ENCODE measurements around the gene TTC8. TPM values are rescaled to one million over a fixed set of nuclear protein-coding genes. Genes with fewer than 3 reads are reported as not detected.
A peak's percentile ranks its signal among the peaks of the same experiment; 100 is the strongest.

Gene TTC8
- total and polyA plus RNA-seq, 4 donors, result 27.2 to 42.4 (median 32.7) TPM

DNA sequence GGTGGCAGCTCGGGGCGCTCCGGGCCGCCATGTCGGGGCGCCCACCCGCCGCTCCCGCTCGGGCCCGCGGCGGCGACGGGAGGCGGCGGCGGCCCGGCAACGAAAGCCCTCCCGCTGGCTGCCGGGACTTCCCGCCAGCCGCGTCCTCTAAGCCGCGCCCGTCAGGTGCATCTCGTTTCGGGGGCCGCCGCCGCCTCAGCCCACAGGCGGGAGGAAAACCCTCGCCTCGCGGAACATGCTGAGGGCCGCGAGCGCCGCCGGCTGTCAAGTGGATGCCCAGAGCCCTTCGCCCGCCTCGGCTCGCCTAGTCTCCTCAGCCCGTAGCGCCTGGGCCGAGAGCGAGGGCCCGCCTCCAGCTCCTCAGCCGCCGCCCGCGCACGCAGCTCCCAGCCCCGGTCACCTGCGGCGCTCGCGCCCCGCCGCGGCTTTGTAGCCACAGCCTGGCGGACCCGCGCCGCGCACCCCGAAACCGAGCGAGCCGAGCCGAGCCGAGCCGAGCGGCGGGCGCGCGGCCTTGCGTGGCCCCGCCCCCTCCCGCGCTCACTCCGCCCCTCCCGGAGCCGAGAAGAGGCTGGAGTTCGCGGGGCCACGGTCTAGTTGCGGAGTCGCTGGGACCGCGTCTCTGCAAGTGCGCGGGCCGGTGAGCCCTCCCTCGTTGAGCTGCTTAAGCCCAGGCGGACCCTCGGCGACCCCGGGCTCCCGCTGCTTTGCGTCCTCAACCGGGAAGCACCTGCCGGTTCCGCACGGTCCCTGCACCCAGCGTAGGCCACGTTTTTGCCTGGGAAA, 31.8 kb upstream of the TTC8 start, which contains the start of gene EML5:
EML5 (minus strand) TSS at position 481 of the 786 bp plus-strand sequence; CDS start at position 31, 450 bp downstream.
- H3K4me1 ChIP-seq (ENCODE audit: control insufficient read depth, insufficient read depth, low read length), result peaks cover 13% of the 10 kb centered on the region
- no peaks in the 10 kb centered on the region for H3K36me3 ChIP-seq (ENCODE audit: control insufficient read depth, insufficient read depth, low read length)
- WGBS (ENCODE audit: insufficient coverage), result under 1% methylated on average over 111 of the region's 111 CpGs
- peaks cover 8% of the 10 kb centered on the region for H3K27me3 ChIP-seq (ENCODE audit: control insufficient read depth, insufficient read depth, low read length)
- H3K9me3 ChIP-seq (ENCODE audit: control insufficient read depth, insufficient read depth, low read length), result no peaks in the 10 kb centered on the region
- DNase-seq (ENCODE audit: low read depth in 4 of 6, low spot score in 6 of 6), result peak; percentile 58 to 95 (median 80)
- H3K27ac ChIP-seq (ENCODE audit: low read depth, low read length), result no peak within 1 kb of the TSS
- H3K4me3 ChIP-seq (ENCODE audit: low read depth, low read length), result peak within 1 kb of the TSS; percentile 62

DNA sequence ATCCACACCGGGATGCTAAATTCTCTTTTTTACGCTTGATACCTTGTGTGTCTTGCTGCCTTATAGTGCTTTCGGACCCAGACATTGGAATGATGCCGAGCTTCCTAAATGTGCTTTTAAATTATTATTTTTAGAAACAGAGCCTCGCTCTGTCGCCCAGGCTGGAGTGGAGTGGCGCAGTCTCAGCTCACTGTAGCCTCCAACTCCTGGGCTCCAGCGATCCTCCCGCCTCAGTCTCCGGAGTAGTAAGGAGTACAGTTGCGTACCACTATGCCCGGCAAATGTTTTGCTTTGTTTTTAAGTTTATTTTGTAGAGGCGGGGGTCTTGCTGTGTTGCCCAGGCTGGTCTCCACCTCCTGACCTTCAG, 31.2 kb upstream of the TTC8 start:
- no peaks in the 10 kb centered on the region for H3K9me3 ChIP-seq (ENCODE audit: control insufficient read depth, insufficient read depth, low read length)
- H3K4me1 ChIP-seq (ENCODE audit: control insufficient read depth, insufficient read depth, low read length), result peaks cover 13% of the 10 kb centered on the region
- no peak for DNase-seq (ENCODE audit: low read depth in 4 of 6, low spot score in 6 of 6)
- H3K27me3 ChIP-seq (ENCODE audit: control insufficient read depth, insufficient read depth, low read length), result peaks cover 8% of the 10 kb centered on the region
- 47% methylated on average over 10 of the region's 13 CpGs for WGBS (ENCODE audit: insufficient coverage)
- H3K4me3 ChIP-seq (ENCODE audit: low read depth, low read length), result peak overlapping the region; percentile 62
- no peaks in the 10 kb centered on the region for H3K36me3 ChIP-seq (ENCODE audit: control insufficient read depth, insufficient read depth, low read length)
- no peak overlapping the region for H3K27ac ChIP-seq (ENCODE audit: low read depth, low read length)

DNA sequence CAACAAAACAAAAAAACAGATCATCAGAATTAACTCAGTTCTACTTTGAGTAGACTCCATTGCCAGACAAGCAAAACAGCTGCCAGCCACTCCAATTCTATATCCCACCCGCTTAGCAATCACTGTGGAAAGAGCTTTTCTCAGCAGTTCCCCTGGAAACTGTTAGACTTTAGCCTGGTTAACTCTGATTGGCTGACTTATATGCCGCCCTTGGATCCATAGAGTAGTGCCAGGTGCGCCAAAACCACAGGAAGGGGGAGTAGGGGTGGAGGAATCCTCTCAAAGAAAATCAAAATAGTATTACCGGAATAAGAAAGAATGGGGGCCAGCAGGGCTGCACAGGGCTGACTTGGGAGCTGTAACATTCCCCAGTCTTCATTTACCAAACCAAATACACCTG, 26.3 kb upstream of the TTC8 start:
- Histone ChIP-seq H3K27me3 (ENCODE audit: control insufficient read depth, insufficient read depth, low read length) (no peaks in the 10 kb centered on the region), H3K27ac (ENCODE audit: low read depth, low read length) (no peak overlapping the region), H3K36me3 (ENCODE audit: control insufficient read depth, insufficient read depth, low read length) (no peaks in the 10 kb centered on the region), H3K9me3 (ENCODE audit: control insufficient read depth, insufficient read depth, low read length) (no peaks in the 10 kb centered on the region), H3K4me1 (ENCODE audit: control insufficient read depth, insufficient read depth, low read length) (peaks cover 4% of the 10 kb centered on the region), H3K4me3 (ENCODE audit: low read depth, low read length) (no peak overlapping the region)
- 6% methylated on average over 2 of the region's 4 CpGs for WGBS (ENCODE audit: insufficient coverage)
- peak in 2 of 6 donors; percentile 3 to 66 for DNase-seq (ENCODE audit: low read depth in 4 of 6, low spot score in 6 of 6)

DNA sequence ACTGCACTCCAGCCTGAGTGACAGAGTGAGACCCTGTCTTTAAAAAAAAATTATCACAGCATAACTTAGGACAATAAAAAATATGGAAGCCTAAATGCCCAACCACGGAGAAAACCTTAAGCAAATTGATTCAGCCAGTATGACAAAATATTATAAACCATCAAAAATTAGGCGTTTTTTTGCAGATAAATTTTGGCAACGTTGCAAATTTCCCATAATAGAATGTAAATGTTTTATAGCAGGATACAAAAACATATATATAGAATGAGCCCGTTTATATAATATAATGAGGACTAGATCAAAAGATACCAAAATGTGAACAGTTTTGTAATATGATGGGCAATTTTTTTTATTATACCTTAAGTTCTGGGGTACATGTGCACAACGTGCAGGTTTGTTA, 24.9 kb upstream of the TTC8 start:
- no peaks in the 10 kb centered on the region for H3K4me1 ChIP-seq (ENCODE audit: control insufficient read depth, insufficient read depth, low read length)
- no CpG with 5 or more reads among the region's 5 CpGs for WGBS (ENCODE audit: insufficient coverage)
- H3K4me3 ChIP-seq (ENCODE audit: low read depth, low read length), result no peak overlapping the region
- no peak for DNase-seq (ENCODE audit: low read depth in 4 of 6, low spot score in 6 of 6)
- no peaks in the 10 kb centered on the region for H3K9me3 ChIP-seq (ENCODE audit: control insufficient read depth, insufficient read depth, low read length)
- no peaks in the 10 kb centered on the region for H3K36me3 ChIP-seq (ENCODE audit: control insufficient read depth, insufficient read depth, low read length)
- no peaks in the 10 kb centered on the region for H3K27me3 ChIP-seq (ENCODE audit: control insufficient read depth, insufficient read depth, low read length)
- H3K27ac ChIP-seq (ENCODE audit: low read depth, low read length), result no peak overlapping the region

DNA sequence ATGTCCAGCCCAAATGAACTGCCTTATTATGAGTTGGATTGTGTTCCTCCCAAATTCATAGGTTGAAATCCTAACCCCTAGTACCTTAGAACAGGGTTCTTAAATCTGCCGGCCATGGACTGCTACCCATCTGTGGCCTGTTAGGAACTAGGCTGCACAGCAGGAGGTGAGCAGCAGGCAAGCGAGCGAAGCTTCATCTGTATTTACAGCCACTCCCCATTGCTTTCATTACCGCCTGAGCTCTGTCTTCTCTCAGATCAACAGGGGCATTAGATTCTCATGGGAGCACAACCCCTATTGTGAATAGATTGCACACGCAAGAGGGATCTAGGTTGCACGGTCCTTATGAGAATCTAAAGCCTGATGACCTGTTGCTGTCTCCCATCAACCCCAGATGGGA, 21.9 kb upstream of the TTC8 start:
- Histone ChIP-seq H3K27me3 (ENCODE audit: control insufficient read depth, insufficient read depth, low read length) (no peaks in the 10 kb centered on the region), H3K4me3 (ENCODE audit: low read depth, low read length) (no peak overlapping the region), H3K27ac (ENCODE audit: low read depth, low read length) (no peak overlapping the region), H3K9me3 (ENCODE audit: control insufficient read depth, insufficient read depth, low read length) (no peaks in the 10 kb centered on the region), H3K4me1 (ENCODE audit: control insufficient read depth, insufficient read depth, low read length) (no peaks in the 10 kb centered on the region), H3K36me3 (ENCODE audit: control insufficient read depth, insufficient read depth, low read length) (no peaks in the 10 kb centered on the region)
- 56% methylated on average over 4 of the region's 6 CpGs for WGBS (ENCODE audit: insufficient coverage)
- no peak for DNase-seq (ENCODE audit: low read depth in 4 of 6, low spot score in 6 of 6)

DNA sequence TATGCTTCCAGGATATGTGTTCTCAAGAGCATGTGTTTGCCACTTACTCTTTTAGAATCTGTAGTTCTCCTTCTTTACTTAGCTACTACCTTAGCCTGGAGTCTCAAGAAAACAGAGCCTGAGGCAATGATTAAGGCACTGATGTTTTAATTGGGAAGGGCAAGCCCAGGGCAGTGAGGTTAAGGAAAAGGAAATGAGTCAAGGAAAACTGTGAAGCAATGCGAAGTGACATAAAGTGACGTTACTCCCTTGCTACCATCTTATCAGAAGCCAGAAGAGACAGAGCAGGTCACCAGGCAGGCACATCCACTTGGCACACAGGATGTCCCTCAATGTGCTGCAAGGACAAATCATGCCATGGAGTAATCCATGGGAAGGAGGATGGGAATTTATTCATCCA, 20.4 kb upstream of the TTC8 start:
- Histone ChIP-seq H3K9me3 (ENCODE audit: control insufficient read depth, insufficient read depth, low read length) (no peaks in the 10 kb centered on the region), H3K4me3 (ENCODE audit: low read depth, low read length) (no peak overlapping the region), H3K27me3 (ENCODE audit: control insufficient read depth, insufficient read depth, low read length) (no peaks in the 10 kb centered on the region), H3K27ac (ENCODE audit: low read depth, low read length) (no peak overlapping the region), H3K36me3 (ENCODE audit: control insufficient read depth, insufficient read depth, low read length) (no peaks in the 10 kb centered on the region), H3K4me1 (ENCODE audit: control insufficient read depth, insufficient read depth, low read length) (no peaks in the 10 kb centered on the region)
- no CpG with 5 or more reads among the region's 2 CpGs for WGBS (ENCODE audit: insufficient coverage)
- no peak for DNase-seq (ENCODE audit: low read depth in 4 of 6, low spot score in 6 of 6)

DNA sequence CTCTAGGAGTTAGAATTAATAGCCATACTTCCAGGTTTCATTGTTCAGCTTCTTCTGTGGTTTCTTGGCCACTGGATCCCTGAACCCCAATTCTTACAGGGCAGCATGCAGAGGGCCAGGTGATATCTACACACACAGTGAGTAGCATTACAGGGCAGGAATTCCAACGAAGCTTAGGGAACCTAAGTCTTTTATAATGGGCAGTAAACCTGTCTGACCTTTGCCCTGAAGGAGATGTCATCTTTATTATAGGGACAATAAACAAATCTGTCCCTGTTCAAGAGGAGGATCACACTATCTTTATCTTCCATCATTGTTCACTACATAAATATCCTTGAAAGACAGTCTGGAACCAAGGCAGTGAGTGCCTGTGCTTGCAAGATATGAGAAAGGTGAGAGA, 20.0 kb upstream of the TTC8 start:
- no peaks in the 10 kb centered on the region for H3K4me1 ChIP-seq (ENCODE audit: control insufficient read depth, insufficient read depth, low read length)
- H3K9me3 ChIP-seq (ENCODE audit: control insufficient read depth, insufficient read depth, low read length), result no peaks in the 10 kb centered on the region
- no peak overlapping the region for H3K4me3 ChIP-seq (ENCODE audit: low read depth, low read length)
- H3K36me3 ChIP-seq (ENCODE audit: control insufficient read depth, insufficient read depth, low read length), result no peaks in the 10 kb centered on the region
- H3K27ac ChIP-seq (ENCODE audit: low read depth, low read length), result no peak overlapping the region
- H3K27me3 ChIP-seq (ENCODE audit: control insufficient read depth, insufficient read depth, low read length), result no peaks in the 10 kb centered on the region
- DNase-seq (ENCODE audit: low read depth in 4 of 6, low spot score in 6 of 6), result no peak
- WGBS (ENCODE audit: insufficient coverage), result no CpG with 5 or more reads among the region's 1 CpG

DNA sequence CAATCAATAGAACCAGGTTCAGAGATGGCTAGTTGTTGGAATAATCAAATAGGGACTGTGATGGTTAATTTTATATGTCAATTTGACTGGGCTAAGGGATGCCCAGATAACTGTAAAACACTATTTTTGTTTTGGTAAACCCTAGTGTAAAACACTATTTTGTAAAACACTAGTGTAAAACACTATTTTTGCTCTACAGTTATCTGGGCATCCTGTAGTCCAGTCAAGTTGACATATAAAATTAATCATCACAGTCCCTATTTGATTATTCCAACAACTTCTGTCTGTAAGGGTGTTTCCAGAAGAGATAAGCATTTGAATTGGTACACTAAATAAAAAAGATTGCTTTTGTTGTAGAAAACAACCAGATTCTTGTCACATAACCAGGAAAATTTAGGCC, 16.1 kb upstream of the TTC8 start:
- DNase-seq (ENCODE audit: low read depth in 4 of 6, low spot score in 6 of 6), result no peak
- Histone ChIP-seq H3K27ac (ENCODE audit: low read depth, low read length) (no peak overlapping the region), H3K9me3 (ENCODE audit: control insufficient read depth, insufficient read depth, low read length) (no peaks in the 10 kb centered on the region), H3K4me1 (ENCODE audit: control insufficient read depth, insufficient read depth, low read length) (no peaks in the 10 kb centered on the region), H3K36me3 (ENCODE audit: control insufficient read depth, insufficient read depth, low read length) (no peaks in the 10 kb centered on the region), H3K4me3 (ENCODE audit: low read depth, low read length) (no peak overlapping the region), H3K27me3 (ENCODE audit: control insufficient read depth, insufficient read depth, low read length) (no peaks in the 10 kb centered on the region)

DNA sequence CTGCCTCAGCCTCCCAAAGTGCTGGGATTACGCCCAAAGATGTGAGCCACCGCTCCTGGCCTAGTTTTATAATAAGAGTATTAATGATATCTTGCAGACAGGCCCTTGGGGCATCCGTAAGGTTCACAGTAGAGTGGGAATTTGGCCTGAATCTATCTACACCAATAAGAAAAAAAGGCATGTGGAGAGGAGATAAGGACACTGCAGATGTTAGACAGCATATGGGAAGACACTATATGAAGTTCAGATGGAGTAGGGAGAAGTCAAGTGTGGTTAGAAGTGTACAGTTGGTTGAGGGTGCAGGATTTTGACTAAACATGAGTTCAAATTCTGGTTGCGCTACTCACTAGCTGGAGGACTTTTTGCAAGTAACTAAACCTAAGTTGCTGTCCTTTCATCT, 8.5 kb upstream of the TTC8 start:
- Histone ChIP-seq H3K4me1 (ENCODE audit: control insufficient read depth, insufficient read depth, low read length) (no peaks in the 10 kb centered on the region), H3K27ac (ENCODE audit: low read depth, low read length) (no peak overlapping the region), H3K27me3 (ENCODE audit: control insufficient read depth, insufficient read depth, low read length) (no peaks in the 10 kb centered on the region), H3K36me3 (ENCODE audit: control insufficient read depth, insufficient read depth, low read length) (no peaks in the 10 kb centered on the region), H3K9me3 (ENCODE audit: control insufficient read depth, insufficient read depth, low read length) (no peaks in the 10 kb centered on the region), H3K4me3 (ENCODE audit: low read depth, low read length) (no peak overlapping the region)
- no peak for DNase-seq (ENCODE audit: low read depth in 4 of 6, low spot score in 6 of 6)
- WGBS (ENCODE audit: insufficient coverage), result 100% methylated on average over 2 of the region's 4 CpGs

DNA sequence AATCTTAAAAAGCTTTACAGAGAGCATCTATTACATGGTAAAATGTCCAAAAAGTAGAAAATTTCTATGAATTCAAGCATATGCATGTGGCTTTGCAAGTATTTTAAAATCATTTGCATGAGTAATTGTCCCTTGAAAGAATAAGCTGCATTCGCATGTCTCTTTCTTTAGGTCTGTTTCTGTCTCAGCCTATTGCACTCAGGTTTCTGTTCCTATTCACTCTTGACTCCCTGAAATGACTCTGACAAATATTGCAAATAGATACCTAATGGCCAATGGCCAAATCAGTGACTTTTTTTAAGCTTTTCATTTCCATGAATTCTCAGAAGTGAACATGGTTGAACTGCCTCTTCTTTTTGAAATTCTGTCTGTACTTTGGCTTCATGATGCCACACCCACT, 6.4 kb upstream of the TTC8 start:
- H3K27me3 ChIP-seq (ENCODE audit: control insufficient read depth, insufficient read depth, low read length), result no peaks in the 10 kb centered on the region
- no peak overlapping the region for H3K27ac ChIP-seq (ENCODE audit: low read depth, low read length)
- H3K4me3 ChIP-seq (ENCODE audit: low read depth, low read length), result no peak overlapping the region
- H3K36me3 ChIP-seq (ENCODE audit: control insufficient read depth, insufficient read depth, low read length), result no peaks in the 10 kb centered on the region
- WGBS (ENCODE audit: insufficient coverage), result 83% methylated on average over 1 of the region's 1 CpG
- H3K4me1 ChIP-seq (ENCODE audit: control insufficient read depth, insufficient read depth, low read length), result no peaks in the 10 kb centered on the region
- no peaks in the 10 kb centered on the region for H3K9me3 ChIP-seq (ENCODE audit: control insufficient read depth, insufficient read depth, low read length)
- no peak for DNase-seq (ENCODE audit: low read depth in 4 of 6, low spot score in 6 of 6)

Measured in spinal cord (tissue), 10 donors.